ENCODE results near the gene SLC2A1.

SLC2A1 gene

DNA sequence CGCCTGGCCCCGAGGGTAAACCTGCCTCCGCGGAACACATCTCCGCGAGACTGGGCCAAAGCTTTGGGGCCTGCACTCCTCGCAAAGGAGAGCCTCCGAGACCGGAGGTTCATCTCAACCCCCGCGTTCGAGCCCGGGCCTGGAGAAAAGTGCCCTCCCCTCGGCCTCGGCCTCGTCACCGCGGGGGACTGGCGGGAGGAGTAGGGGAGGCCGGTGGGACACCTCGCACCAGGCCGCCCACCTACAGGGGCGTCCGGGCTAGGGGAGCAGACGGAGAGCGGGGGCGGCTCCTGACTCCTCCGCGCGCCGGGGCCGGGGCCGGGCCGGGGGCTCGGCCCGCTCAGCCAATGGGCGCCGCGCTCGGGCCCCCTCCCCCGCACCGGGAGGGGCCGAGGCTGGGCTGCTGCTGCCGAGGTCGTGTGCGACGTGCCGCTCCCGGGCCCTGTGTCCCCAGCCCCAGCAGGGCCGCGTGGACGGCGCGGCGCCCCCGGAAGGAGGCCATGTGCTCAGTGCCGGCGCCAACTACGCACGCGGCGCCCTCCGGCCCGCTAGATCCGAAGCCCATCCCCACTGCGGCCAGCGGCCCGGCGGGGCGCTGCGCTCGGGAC lies 684 bp downstream of the SLC2A1 start:
- no peak for DNase-seq

DNA sequence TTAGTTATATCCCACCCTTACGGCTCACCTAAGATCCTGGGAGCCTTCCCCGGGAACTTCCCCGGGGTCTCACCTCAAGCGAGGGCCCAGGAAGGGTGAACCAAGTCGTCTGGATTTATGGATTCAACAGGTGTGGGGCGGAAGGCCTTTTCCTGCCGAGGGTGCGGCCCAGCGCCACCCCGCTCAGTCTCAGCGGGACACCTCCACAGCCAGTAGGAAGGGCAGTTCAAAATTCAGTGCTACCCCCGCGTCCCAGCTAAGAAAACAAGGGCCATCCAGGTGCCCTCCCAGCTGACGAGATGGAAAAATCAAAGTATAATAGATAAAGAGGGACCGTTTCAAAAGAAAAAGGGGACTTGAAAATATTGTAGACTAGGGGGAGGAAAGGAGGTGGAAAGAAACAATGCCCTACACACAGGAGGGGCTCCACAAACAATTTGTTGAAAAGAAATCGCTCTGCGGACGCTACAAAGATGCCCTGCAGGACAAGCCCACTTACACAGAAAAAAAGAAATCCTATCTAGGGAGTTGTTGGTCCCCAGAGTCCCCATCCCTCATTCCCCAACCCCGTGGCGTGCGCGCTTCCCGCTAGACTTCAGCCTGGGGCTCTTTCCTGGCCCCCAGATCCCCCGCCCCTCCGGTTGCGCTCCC lies 1.3 kb downstream of the SLC2A1 start:
- no peak for DNase-seq

DNA sequence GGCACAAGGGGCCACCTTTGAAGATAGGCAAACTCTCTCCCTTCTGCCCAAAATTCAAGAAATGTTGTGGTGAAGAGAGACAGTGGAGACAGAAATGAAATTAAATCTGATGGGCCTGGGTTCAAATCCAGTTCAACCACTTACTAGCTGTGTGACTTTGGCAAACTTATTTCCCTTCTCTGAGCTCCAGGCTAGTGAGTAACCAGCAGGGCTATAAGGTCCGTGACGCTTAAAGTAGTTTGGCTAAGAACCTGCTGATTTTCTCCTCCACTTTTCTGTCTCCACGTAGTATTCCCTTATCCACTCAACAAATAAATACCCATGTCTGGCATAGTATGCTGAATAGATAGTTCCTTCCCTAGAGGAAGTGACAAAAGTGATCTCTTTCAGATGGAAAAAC lies 1.9 kb downstream of the SLC2A1 start:
- no peak for DNase-seq

GRCh38 chr1:42955311-42956063 lies 3.2 kb downstream of the SLC2A1 start:
- DNase-seq = no peak

DNA sequence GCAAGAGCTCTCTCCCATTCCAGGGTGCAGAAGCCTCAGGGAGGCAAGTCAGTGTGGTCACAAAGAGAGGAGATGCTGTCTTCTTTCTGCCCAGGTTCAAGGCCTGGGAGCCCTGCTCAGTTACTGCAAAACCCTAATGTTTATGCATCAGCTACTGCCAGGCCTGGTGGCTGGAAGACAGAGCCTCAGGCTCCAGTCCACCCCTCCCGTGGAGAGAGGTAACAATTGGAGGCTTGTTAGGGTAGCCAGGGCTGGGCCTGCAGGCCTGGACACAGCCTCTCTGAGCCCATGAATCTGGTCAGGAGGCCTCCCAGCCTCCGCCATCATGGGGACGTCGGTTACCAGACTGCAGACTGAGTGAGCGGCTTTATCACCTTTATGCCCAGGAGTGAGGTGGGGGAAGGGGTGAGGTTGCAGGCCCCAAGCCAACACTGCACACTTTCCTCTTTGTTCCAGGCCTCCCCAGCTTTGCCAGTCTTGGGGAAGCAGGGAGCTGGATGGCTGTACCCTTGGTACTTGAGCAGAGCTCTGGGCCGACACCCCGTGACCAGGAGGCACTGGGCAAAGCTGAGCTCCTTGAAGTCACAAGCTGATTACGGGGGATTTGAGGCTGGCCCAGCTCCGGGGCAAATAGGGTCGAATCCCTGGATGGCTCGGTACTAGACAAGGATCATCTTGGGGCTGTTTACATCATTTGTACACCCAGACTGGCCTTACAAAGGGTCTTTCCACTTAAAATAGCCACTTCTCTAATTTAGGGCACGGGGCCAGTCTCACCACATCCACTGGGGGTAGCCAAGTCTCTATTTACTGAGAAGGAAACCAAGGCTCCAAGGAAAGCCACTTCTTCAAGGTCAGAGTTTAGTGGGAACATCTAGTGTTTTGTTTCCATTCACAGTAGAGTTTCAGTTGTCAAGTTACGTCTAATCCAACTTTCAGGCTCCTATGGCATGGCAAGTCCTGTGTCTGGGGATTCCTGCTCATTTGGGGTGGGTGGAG lies 5.2 kb downstream of the SLC2A1 start:
- no peak for DNase-seq

DNA sequence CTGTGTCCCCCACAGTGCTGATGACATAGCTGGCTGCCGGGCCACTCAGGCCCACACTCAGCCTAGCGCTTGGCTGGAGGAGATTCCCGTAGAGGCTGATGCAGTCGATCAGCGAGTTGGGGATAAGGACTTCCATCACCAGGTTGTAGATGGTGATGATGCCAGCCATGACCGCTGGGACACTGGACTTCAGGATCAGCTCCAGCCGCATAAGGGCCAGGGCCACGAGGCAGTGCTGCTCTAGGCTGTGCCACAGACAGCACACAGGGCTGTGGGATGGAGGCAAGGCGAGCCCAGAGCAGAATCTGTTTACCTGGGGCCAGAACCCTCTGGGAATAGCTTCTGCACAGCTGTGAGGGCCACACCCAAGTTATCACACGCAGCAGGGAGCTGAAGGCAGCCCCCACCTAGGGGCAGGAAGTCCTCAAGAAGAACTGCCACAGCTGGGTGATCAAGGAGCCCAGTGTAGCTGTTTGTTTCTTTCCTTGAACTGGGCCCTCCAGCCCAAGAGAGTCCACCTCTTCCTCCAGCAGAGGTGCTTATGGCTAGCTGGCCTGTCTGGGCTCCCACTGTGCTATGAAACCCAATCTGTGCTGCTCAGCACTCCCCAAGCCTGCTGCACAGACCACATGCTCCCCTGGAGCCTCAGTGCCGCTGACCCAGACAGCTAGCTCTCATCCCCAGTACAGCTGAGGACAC lies 6.2 kb downstream of the SLC2A1 start:
- no peak for DNase-seq

GRCh38 chr1:42951588-42951987 lies 7.1 kb downstream of the SLC2A1 start:
- no peak for DNase-seq

GRCh38 chr1:42950116-42950481 lies 8.6 kb downstream of the SLC2A1 start:
- DNase-seq = no peak

- DNase-seq = no peak
These were observed 9.2 kb downstream of the SLC2A1 start for GRCh38 chr1:42949312-42950115.

GRCh38 chr1:42947965-42948732 lies 10.5 kb downstream of the SLC2A1 start:
- no peak for DNase-seq

DNA sequence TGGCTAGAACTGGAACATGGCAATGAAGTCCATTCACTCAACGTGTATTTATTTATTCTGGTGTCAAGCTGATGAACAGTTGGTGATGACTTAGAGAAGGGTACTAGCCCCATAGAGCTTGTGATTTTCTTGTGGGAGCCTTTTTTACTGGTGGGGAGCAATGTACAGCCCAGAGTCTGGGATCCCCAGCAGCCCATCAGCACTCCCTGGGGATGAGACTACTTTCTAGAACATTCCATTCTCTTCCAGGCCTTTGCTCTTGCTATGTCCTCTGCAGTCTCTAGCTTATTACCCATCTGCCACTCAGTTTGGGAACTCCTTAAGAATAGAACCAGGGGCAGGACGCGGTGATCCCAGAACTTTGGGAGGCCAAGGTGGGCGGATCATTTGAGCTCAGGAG lies 11.6 kb downstream of the SLC2A1 start:
- DNase-seq = no peak

DNA sequence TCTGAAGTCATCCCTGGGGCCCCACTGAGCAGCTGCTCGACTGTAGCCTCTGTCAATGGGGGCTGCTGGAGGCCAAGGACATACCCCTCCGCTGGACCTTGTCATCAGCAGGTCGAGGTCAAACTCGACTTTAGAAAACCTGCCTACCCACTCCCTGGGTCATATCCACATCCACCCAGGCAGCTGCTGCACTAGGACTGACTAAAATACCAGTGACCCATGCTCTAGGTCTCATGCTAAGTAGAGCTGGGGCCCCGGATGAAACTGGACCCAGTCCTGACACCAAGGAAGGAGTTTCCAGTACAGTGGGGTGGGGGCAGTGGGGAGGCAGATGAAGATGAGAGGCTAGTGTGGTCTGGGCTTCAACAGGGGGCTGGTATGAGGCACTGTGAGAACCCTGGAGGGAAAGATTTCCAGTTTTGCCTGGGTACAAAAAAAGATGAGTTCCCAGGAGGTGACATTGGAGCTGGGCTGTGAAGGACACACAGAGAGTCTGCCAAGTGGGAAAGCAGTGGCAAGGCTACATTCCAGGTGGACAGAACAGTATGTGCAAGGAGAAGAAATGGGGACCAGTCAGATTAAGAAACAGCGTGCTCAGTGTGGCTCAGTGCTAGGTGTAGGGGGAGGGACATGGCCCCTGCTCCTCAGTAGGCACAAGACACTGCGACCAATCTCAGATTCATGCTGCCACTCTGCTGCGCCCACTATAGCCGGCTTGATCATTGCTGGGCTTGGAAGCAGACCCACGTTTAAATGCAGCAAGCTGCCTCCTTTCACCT lies 12.4 kb downstream of the SLC2A1 start:
- DNase-seq = no peak

DNA sequence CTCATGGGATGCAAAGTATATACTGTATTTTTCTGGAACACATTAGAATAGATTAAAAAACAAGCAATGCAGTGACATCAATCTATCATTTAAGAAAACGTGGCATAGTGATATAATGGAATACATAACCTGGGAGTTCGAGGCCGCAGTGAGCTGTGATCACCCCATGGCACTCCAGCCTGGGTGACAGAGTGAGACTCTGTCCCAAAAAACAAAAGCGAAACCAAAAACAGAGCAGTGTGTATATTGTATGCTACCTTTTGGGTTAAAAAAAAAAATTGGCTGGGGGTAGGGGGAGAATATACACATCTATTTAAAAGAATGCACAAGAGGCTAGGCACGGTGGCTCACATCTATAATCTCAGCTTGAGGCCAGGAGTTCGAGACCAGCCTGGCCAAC lies 13.5 kb downstream of the SLC2A1 start:
- DNase-seq = no peak

- no peak for DNase-seq
These were observed 14.3 kb downstream of the SLC2A1 start for GRCh38 chr1:42944246-42944928.

DNA sequence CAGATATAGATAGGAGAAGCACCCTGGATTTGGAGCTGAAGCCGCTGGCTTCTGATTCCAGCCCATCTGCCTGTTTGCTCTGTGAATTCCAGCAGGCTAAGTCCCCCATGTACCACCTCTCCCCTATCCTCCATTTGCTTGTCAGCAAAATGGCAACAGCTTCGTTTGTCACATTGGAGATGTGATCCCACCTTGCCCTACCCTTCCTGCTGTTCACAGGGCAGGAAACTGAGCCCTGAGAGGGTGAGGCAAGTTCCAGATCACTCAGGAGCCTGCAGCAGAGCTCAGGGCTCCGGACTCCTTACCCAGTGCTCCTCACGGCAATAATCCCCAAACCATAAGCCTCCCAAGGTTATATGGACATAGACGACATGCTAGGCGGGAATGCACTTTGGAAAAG lies 14.9 kb downstream of the SLC2A1 start:
- no peak for DNase-seq

- peak in 1 of 2 experiments; percentile 23 for DNase-seq
These were observed 15.5 kb downstream of the SLC2A1 start for GRCh38 chr1:42943166-42943565.

DNA sequence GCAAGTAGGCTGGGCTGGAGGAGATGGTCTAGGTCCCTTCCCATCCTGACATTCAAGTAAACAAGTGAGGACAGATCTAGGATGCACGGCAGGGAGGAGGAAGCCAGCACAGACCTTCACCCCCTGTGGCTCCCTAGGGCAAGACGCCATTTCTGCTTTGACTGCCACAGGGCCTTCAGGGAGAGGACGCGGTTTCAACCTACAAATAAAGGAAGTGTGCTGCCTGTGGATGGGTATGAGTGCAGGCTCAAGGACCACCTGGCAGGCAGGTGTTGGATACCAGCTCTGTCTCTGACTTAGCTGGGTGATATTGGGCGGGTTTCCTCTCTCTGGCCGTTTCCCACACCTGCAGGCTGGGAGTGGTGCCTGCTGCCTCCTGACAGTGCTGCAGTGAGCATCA lies 16.2 kb downstream of the SLC2A1 start:
- DNase-seq = peak; percentile 23 to 24

- DNase-seq = no peak
These were observed 16.9 kb downstream of the SLC2A1 start for GRCh38 chr1:42941640-42942330.
